Brain microvascular endothelial cell (primary cell): Measurements from ENCODE around the gene SSNA1.

Source experiments
- DNase-seq: peaks from one replicate; pipeline ENCODE4 v3.0.0-alpha.2; 2020
- H3K27ac ChIP-seq: fragments of 250-450 bp; sonication (Bioruptor Pico); 2 replicates; pipeline ENCODE4 v1.5.1; 2020; ENCODE audit warnings: mild to moderate bottlenecking, moderate library complexity
- H3K27me3 ChIP-seq: fragments of 250-450 bp; sonication (Bioruptor Pico); replicated peaks from 2 replicates; pipeline ENCODE4 v1.5.1; 2020; ENCODE audit warnings: mild to moderate bottlenecking
- H3K36me3 ChIP-seq: fragments of 250-450 bp; sonication (Bioruptor Pico); replicated peaks from 2 replicates; pipeline ENCODE4 v1.5.1; 2020; ENCODE audit warnings: mild to moderate bottlenecking
- H3K4me3 ChIP-seq: 2 replicates; pipeline ENCODE4 v1.5.1; 2011; ENCODE audit warnings: low read depth, mild to moderate bottlenecking, control low read depth, low read length, moderate library complexity
- in situ Hi-C: cut with HindIII; loops from 2 replicates; pipeline ENCODE4 v1.10.0; 2017; ENCODE audit warnings: low sequenced_read_pairs, low pct_ligation_motif_present
- TF ChIP-seq, protein P1 (sequence below): IDR thresholded peaks from 2 replicates; pipeline ENCODE4 v1.5.1; 2011; ENCODE audit warnings: low read depth, mild to moderate bottlenecking, moderate library complexity, low read length, control low read depth, inconsistent platforms; ENCODE audit errors: missing control alignments

Gene SSNA1

DNA sequence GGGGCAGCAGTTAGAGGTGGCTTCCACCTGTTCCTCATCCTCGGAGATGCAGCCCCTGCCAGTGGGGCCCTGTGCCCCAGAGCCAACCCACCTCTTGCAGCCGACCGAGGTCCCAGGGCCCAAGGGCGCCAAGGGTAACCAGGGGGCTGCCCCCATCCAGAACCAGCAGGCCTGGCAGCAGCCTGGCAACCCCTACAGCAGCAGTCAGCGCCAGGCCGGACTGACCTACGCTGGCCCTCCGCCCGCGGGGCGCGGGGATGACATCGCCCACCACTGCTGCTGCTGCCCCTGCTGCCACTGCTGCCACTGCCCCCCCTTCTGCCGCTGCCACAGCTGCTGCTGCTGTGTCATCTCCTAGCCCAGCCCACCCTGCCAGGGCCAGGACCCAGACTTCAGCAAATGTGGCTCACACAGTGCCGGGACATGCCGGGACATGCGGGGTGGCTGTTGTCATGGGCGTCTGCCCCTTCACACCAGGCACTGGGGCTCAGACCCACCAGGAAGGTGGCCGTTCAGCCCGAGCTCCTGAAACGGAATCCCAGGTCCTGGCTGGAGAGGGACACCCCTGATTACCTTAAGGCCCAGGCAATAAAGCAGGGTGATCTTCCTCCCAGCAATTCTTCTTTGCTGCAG lies 37.3 kb downstream of the SSNA1 start:
- no peak for DNase-seq
- H3K36me3 ChIP-seq = no peaks in the 10 kb centered on the region
- TF ChIP-seq, protein P1, sequence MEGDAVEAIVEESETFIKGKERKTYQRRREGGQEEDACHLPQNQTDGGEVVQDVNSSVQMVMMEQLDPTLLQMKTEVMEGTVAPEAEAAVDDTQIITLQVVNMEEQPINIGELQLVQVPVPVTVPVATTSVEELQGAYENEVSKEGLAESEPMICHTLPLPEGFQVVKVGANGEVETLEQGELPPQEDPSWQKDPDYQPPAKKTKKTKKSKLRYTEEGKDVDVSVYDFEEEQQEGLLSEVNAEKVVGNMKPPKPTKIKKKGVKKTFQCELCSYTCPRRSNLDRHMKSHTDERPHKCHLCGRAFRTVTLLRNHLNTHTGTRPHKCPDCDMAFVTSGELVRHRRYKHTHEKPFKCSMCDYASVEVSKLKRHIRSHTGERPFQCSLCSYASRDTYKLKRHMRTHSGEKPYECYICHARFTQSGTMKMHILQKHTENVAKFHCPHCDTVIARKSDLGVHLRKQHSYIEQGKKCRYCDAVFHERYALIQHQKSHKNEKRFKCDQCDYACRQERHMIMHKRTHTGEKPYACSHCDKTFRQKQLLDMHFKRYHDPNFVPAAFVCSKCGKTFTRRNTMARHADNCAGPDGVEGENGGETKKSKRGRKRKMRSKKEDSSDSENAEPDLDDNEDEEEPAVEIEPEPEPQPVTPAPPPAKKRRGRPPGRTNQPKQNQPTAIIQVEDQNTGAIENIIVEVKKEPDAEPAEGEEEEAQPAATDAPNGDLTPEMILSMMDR = no peak
- H3K27me3 ChIP-seq = no peaks in the 10 kb centered on the region
- no peak overlapping the region for H3K4me3 ChIP-seq
- in situ Hi-C loops = no loop called here
- no peak overlapping the region for H3K27ac ChIP-seq

DNA sequence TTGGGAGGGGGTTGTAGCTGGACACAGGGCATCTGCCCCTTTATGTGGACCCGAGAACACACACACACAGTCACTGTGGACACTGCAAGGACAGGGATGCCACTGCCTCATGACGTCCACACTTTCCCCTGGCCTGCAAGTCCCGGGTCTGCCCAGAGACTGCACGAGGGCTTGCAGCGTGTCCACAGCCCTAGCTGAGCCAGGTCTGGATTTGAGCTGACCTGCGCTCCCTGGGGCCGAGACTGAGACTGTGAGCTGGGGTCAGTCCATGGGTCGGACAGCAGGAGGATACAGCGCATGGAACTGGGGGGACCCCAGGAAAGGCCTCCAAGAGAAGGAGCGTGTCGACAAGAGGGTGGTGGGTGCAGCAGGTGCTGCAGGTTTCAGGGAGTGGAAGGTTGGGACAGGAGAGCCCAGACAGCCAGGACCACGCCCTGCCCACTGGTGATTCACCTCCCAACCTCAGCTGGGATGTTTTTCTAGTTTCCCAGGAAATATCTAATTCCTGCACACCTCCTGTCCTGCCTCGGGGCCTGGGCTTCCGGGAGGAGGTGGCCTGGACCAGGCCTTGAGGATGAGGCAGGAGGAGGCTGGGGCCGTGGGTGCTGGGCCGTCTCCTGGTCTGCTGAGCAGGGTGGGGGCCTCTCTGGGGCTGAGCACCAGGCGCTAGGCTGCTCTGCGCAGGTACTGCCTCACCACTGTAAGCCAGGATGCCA lies 38.0 kb downstream of the SSNA1 start:
- in situ Hi-C loops = no loop called here
- Histone ChIP-seq H3K27ac (no peak overlapping the region), H3K27me3 (no peaks in the 10 kb centered on the region), H3K36me3 (no peaks in the 10 kb centered on the region), H3K4me3 (no peak overlapping the region)
- DNase-seq = no peak
- TF ChIP-seq, protein P1 = no peak

DNA sequence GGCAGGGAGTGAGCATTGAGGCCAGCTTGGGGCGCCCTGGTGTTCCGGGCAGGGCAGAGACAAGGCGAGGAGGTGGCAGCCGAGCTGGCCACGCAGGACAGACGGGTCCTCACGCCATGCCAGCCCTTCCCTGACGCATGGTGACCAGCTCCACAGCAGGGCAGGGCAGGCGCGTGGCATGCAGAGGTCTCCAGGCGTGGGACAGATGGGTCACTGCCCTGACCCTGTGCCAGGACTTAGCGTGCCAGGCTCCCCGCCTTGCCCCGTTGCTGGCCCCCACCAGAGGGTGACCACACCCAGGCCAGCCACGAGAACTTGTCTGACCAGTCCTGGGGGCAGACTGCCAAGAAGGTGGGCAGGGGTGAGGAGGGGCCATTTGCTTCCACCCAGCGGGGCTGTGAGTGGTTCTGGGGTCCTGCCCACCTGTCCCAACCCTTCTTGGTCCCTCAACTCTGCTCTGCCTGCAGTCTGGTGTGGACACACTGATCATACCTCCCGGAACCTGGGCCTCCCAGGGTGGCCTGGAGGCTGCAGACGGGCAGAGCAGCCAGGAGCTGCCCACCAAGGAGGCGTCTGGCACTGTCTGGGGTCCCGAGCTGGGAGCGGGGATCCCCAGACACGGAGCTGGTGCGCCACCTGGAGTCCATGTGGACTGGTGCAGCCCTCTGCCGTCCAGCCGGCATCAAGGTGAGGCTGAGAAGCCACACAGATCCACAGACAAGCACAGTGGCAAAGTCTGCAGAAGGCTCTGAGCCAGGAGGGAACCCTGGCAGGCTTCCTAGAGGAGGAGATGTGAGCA lies 38.8 kb downstream of the SSNA1 start, which contains the start of gene RNF224:
Gene RNF224 (plus strand): TSS at position 449 of the 799 bp plus-strand sequence. CDS start 834 bp downstream, outside the sequence.
- H3K27ac ChIP-seq = no peak within 1 kb of the TSS
- H3K4me3 ChIP-seq = no peak within 1 kb of the TSS
- H3K36me3 ChIP-seq = no peaks in the 10 kb centered on the region
- H3K27me3 ChIP-seq = no peaks in the 10 kb centered on the region
- DNase-seq = peak; percentile 58
- TF ChIP-seq, protein P1 = peak; percentile 94
- in situ Hi-C loops = no loop called here

DNA sequence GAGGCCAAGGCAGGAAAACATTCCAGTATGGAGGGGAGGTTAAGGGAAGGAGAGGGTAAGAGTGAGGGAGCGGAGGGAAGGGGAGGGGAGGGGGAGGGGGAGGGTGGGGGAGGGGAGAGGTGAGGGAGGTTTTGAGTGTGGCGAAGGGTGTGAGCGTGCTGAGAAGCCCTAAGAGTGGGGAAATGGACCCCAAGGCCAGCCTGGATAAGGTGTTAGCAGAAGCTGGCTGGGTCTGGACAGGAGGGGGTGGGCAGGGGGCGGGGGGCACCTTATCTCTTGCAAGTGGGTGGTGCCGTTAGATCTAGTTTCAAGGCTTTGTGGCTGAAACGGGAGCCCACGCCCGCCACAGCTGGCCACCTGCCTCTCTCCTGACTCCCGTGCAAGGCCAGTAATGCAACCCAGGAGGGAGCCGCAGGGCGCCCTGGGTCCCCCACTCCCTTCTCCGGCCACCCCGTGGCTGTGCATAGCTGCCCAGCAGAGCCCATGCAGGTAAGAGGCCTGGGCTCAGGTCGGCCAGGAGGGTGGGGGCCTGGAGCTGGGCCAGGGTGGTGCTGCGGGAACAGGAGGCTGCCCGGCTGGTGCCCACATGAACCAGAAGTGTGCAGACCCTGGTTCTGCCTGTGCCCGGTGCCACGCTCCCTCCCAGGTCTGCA lies 39.5 kb downstream of the SSNA1 start:
- Histone ChIP-seq H3K4me3 (no peak overlapping the region), H3K36me3 (no peaks in the 10 kb centered on the region), H3K27me3 (no peaks in the 10 kb centered on the region), H3K27ac (no peak overlapping the region)
- DNase-seq = no peak
- in situ Hi-C loops = no loop called here
- TF ChIP-seq, protein P1 = no peak

DNA sequence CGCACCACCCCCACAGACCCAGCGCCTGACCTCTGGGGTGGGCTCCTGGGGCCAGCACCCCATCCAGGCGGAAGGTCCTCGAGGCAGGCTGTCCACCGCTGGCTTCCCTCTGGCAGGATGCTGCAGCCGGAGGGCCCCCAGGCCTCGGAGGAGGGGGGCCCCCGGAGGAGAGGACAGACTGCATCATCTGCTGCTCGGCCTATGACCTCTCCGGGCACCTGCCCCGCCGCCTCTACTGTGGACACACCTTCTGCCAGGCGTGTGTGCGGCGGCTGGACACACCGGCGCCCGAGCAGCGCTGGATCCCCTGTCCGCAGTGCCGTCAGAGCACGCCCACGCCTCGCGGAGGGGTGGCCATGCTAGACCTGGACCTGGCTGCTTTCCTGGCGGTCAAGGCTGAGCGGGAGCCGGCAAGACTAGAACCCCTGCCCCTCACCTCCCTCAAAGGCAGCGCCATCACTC lies 40.1 kb downstream of the SSNA1 start:
- in situ Hi-C loops = no loop called here
- no peak overlapping the region for H3K27ac ChIP-seq
- DNase-seq = no peak
- H3K36me3 ChIP-seq = no peaks in the 10 kb centered on the region
- no peak overlapping the region for H3K4me3 ChIP-seq
- no peaks in the 10 kb centered on the region for H3K27me3 ChIP-seq
- TF ChIP-seq, protein P1 = no peak
